Suppressor macrophage (primary cell): ENCODE measurements around the gene COX18.

Experiments
- DNase-seq, 4 experiments: peaks; one replicate each; pipeline ENCODE4 v3.0.0-alpha.2; 2020 to 2022

The COX18 gene

DNA sequence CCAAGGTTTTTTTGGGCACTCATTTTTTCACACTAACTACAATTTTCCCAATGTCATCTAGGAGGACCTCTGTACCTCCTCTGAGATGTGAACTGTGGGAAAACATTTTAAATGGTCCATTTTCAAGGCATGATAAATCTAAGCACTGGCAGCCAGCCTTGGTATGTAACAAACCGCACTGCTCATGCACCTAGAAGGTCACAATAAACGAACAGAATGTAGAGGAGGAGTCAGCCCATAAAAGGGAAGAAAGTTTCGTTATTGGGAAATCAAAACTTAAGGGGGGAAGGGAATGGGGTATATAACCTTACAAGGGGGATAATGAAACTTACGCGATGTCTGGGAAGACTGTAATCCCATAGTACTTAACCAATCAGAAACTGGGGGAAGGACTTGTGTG, 16.4 kb downstream of the COX18 start:
- DNase-seq, result no peak

DNA sequence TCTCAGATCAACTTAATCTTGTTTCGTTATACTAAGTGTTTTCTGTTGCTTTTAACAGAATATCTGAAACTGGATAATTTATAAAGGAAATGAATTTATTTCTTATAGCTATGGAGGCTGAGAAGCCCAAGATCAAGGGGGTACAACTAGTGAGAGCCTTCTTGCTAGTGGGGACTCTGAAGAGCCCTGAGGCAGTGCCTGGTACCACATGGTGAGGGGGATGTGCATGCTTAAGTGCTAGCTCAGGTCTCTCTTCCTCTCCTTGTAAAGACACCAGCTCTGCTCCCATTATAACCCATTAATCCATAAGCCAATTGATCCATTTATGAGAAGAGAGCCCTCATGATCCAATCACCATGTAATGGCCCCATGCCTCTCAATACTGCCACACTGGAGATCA, 17.9 kb downstream of the COX18 start:
- DNase-seq, result no peak

DNA sequence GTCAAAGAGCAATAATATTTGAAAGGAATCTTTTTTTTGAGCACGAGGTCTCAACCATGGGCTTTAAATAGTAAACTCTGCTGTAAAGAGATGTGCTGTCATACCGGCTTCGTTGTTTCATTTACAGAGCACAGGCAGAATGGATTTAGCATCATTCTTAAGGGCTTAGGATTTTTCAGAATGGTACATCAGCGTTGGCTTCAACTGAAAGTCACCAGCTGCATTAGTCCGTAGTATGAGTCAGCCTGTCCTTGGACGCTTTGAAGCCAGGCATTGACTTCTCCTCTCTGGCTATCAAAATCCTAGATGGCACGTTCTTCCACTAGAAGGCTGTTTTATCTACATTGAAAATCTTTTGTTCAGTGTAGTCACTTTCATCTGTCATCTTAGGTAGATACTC, 23.6 kb downstream of the COX18 start:
- no peak for DNase-seq

DNA sequence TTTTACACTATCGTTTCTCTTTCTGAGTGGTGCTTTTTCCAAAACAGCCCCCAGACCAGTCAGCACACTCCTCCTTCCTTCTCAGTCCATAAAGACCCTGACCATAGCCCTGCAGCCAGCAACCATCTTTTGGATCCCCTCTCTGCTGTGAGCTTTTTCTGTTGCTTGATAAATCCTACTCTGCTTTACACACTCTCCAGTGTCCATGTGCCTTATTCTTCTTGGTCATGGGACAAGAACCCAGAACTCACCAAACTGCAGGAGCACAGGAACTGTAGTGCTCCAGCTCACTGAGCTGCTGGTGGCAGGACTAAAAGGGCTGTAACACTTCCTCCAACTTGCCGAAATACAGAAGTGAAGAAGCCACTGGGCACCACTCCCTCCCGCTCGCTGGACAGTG, 32.5 kb downstream of the COX18 start:
- DNase-seq, result peak in 3 of 4 experiments; percentile 3 to 22 (median 14)

DNA sequence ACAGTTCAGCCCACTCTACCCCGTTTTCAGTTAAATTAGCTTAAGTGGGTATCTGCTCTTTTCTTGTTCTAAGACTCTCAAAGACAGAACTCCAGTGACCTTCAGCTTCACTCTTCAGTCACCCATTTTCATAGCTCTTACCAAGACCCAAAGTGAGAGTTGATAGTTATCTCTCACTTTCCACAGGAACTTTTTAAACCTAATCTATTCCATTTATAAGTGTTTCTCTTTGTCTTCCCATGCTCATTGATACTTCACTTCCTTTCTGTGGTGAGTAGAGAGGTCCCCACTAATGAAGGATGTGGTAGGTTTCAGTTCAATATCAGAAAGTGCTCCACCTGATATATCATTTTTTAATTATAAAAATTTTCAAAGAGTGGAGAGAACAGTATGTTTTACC, 33.4 kb downstream of the COX18 start:
- no peak for DNase-seq

DNA sequence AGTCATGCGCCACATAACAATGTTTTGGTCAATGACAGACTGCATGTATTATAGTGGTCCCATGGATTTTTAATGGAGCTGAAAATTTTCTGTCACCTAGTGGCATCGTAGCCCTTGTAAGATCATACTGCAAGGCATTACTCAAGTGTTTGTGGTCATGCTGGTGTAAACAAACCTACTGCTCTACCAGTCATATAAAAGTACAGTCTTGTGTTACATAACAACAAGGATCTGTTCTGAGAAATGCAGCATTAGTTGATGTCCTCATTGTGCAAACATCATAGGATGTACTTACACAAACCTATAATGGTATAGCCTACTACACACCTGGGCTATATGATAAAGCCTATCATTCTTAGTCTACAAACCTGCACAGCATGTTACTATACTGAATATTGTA, 34.6 kb downstream of the COX18 start:
- DNase-seq, result no peak

DNA sequence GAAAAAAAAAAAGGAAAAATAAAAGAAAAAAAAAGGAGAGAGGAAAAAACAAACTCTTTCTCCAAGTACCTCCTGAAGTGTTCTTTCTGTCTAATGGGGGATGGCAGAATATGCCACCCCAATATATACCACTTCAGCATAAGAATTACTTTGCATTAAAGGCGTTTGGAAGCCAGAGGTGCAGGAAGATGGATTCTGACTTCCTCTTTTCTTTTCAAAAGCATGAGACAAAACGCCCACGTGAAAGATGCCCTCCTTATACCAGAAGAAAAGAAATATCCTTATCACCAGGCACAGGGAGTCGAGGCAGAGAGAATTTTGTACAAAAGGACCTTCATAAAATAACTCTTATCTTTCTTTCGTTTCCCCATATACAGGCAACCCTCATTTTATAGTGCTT, 40.9 kb downstream of the COX18 start:
- DNase-seq, result peak; percentile 5 to 38 (median 26)

DNA sequence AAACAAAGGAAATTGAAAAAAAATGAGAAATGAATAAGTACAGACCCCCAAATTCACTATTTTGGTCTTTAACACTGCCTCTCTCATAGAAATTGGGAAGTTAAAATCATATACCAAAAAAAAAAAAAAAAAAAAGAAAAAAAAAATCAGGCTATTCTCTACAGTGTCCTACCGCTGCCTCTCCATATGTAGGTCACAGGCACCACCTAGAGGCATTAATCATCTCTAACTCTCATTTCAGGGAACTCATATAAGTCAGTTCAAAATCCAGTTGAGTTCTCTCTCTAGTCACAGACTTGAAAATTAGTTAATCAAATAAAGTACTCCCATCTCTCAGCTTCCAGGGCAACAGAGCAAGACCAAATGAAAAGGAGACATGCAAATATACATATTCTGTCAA, 47.9 kb downstream of the COX18 start:
- DNase-seq, result peak in 2 of 4 experiments; percentile 6 to 22

DNA sequence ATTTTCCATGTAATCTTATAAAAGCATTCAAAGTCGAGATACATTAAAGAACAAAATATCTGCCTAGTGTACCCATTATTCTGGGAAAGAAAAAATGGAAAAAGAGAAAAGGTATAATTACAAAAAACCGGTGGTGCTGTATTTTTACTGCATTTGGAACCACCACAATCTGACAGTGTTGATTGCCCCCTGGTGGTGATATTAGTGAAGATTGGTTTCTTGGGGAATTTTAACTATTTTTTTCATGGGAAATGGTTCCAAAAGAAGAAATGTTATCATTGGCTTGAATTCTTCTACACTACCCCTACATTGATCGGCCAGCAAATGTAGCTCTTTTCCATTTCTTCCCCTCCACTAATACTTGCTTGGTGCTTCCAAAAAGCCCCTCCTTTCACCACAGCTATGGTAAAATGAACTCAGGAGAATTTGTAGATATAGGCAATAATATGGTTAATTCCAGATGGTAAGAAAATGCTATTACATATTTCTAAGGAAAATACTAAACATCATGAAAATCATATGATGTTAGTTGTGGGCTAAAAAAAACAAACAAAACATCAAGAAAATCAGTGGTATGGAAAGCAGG, 50.0 kb downstream of the COX18 start:
- peak; percentile 49 to 72 (median 57) for DNase-seq

DNA sequence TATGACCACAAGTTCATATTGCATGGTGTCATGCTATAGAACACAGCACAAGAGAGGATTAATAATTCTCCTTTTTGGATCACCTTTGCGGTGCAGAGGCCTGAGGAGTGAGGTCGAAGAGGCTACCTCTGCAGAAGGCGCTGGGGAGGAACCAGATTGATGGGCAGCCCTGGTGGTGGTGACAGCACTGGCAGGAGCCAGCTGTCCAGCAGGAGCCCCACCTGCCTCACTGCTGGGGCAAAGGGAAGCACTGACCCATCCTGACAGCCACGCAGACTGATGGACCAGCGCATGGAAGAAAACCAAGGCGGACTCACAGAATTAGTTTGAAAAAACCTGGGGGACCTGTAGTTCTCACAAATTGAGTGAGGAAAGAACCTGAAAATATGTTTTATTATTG, 50.9 kb downstream of the COX18 start:
- DNase-seq, result no peak

DNA sequence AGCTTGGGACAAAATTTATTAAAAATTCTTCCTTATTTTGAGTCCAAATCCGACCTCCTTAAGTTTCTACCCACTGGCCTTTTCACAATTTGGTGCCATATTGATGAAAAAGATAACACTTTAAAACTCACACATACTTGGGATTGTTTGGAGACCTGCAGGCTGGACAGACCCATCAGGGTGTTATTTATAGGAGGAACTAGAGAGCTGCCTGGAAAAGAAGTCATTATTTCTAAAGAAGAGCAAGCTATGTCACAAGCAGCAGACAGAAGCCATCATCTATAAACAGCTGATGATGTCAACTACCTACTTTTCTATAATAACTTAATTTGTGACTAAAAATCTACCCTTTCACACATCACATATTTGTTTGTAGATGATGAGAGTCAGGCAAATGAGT, 56.2 kb downstream of the COX18 start:
- DNase-seq, result no peak

DNA sequence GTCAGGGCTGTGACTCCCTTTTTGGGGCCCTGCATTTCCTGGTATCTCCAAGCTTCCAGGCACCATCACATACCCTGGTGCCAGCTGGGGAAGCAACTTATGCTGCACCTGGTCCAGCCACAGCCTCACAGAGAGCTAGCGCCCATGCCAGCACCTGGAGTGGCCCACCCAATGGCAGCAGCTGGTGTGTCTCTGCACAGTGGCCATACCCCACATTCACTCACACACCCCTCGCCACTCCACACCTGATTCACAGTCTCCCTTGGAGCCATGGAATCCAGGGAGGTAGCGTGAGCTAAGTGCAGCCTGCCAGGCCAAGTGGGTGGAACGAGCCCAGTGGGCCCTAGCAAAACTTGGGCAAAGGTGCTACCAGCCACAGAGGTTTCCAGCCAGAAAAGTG, 56.8 kb downstream of the COX18 start:
- no peak for DNase-seq

DNA sequence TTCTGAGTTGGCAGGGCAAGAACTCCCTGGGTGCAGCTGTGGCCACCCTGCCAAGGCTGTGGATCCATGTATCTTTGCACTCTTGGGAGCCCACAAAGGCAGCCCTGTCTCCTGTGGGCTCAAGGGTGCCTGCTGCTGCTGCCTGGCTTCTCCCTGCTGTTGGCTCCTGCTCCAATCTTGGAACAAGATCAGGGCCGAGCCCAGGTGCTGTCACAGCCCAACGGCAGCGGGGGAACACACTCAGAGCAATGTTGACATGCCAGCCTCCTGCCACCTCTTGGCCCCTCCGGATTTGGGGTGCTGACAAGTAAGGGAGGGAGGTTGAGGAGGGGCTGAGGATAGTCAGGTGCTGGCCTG, 57.9 kb downstream of the COX18 start:
- no peak for DNase-seq

DNA sequence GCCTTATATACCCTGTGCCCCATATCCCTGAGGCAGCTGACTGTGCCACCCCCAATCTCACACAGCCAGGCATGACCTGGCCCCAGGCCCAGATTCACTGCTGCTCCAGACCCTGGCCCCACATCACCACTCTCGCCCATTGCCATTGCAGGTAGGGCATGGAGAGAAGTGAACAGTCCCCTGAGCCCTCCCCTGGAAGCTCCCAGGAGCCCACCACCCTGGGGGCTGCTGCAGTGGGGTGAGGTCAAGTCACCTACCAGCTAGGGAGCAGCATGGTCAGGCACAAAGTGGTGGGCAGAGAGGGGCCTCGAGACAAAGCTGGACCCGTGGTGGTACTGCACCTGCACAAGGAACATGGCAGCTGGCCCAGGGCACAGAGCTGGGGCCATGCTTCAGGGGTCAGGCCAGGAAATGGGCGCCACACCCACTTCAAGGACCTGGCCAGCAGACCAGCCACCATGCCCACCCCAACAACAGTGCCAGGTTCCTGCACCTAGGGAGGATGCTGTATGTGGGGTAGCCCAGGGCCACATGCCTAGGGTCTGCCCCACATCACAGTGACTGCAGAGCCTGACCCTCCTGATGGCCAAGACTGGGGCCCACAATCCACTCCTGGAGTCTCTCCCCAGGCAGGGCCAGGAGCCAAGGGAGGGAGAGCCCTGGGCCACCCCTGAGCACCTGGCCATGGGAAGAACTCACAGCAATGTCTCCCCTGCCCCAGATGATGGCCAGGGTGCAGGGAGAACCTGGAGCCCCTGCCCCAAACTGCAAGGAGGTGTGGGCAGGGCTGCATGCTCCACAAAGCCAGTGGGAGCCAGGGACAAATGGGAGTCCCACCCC, 58.5 kb downstream of the COX18 start:
- DNase-seq, result no peak

DNA sequence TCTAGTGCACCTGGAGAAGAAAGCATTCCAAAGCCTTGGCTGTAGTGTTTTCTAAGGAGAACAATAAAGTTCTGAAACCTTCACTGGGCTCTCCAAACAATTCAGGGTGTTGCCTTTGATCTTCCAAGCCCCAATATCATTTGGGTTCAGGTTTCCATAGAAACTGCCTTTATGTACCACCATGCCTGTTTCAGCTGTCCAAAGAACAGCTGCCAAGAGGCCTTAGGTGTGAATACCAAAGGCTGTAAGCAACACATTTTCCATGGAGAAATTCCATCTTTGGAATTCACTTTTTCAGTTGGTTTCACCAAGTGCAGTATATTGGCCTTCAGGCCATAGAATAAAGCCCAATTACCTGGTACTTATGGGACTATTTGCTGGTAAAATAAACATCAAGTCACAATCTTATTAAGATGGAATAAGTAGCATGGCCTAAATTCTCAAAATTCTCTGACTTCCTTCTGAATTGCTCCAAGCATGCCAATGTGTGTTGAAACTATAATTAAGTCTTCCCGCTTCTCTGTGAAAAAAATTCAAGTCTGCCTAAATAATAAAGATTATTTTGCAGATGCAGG, 61.9 kb downstream of the COX18 start:
- DNase-seq, result no peak

DNA sequence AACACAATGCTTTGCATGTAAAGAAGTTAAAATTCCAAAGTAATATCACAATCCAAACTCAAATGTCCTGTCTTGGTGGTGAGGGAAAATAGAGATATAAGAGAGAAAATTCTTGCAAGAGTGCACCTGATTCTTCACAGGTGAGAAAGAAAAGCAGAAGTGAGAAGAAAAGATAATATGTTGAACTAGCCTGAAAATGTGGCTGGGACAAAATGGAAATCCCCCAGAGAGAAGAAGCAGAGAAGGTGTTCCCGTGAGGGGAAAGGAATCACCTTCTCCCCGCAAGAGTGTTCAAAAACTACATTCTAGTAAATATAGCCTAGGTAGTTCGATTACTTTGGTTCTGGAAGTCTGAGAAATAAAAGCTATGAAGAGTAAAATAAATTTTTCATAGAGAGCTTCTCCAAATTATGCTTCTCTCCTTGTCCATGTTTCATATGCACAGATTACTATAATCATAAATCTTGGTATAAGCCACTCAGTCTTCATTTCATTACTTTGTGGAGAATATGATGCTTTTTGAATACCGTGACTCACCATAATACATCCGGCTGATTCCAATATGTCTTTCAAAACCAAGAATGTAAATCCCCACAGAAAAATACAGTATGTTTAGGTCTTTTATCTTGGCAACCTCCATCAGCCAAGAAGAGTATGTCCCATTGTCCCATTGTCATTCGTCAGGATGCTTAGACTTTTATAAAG, 63.1 kb downstream of the COX18 start:
- no peak for DNase-seq

DNA sequence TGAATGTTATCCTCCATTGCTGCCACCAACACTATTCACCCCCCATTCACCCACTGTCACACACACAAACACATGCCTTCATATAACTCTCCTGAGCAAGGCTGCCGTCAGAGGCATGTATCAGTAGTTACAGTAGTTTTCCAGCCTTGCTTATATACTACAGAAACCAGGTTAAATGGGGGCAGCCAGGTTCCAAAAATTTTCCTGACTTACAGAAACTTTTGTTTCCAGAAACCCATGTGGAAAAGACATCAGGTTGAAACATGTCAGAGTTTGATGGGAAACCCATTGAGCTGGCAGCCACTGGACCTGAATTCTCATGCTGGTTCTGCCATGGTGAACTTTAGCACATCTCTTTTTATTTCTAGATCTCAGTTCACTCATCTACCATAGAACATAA, 64.0 kb downstream of the COX18 start:
- no peak for DNase-seq
